Effector CD4-positive, alpha-beta T cell (primary cell): ENCODE results near the gene C14orf132.

Experiments used
- DNase-seq: peaks from one replicate; pipeline ENCODE4 v3.0.0-alpha.2; 2020

Gene C14orf132

DNA sequence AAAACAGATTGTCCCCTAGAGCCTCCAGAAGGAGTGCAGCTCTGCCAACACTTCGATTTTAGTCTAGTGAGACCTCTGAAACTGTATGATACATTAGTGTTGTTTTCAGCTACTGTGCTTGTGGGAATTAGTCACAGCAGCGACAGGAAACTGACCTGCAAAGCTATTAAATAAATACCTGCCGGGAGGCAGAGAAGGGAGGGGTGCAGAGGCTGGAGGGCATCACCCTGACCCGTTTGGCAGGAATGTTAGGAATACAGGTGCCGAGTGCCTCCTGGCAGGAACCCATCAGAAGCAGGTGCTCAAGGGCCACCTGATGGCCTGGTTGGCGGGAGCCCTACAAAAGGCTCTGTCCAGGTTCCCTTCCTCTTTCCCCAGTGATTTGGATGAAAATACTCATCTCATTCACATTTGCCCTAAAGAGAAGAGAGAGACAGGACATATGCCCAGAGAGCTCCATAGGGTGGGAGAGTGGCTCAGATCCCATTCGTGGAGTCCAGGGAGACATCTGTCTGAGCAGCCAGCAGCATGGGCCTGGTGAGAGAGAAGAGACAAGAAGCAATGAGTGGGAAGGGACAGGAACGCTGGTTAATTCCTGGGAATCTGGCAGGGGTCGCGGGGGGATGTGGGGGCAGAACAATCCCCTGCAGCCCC, 44.6 kb downstream of the C14orf132 start:
- DNase-seq = no peak

DNA sequence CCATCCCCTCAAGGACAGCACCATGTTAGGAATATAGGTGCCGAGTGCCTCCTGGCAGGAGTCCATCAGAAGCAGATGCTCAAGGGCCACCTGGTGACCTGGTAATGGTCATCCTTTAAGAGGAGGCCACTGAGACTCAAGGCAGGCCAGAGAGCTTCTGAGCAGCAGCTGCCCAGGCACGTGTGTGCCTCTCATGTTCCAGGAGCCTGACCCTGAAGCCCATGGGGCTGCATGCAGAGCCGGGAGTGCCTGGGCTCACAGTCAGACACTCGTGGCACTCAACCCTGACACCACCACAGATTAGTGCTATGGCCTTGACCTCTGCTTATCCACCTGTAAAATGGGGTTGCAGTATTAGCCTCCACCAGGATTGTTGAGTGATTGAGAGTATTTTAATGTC, 45.6 kb downstream of the C14orf132 start:
- DNase-seq = no peak

DNA sequence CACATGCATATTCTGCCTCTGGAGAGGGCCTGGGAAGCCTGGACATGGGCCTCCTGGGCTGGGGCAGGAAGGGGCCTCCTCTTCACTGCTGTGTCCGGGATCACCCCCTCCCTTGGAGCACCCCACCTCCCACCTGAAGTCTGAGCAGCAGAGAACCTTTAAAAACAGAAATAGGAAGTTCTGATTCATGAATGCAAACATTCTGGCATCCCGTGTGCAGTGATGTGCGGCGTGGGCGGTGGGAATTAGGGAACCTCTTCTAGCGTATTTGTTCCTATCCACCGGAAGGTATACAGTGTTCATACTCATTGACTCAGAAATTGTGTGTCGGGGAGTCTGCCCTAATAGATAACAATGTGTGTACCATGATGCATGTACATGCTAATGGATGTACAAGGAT, 46.2 kb downstream of the C14orf132 start:
- DNase-seq = no peak

DNA sequence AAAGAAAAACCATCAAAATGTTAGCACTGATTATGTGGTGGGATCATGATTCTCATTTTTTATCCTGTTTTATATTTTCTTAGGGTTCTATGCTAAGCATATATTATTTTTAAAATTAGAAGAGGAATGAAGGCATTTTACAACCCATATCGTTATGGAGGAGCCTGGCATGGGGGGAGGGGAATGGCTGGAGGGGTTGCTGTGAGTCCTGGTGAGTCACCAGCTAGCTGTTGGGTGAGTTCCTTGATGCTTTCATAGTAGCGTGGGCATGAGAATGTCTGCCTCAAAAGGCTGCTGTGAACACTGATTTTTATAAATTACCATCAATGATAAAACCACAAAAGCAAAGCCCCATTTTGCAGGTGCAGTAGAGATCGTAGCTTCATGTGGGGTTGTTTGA, 46.9 kb downstream of the C14orf132 start:
- DNase-seq = no peak

DNA sequence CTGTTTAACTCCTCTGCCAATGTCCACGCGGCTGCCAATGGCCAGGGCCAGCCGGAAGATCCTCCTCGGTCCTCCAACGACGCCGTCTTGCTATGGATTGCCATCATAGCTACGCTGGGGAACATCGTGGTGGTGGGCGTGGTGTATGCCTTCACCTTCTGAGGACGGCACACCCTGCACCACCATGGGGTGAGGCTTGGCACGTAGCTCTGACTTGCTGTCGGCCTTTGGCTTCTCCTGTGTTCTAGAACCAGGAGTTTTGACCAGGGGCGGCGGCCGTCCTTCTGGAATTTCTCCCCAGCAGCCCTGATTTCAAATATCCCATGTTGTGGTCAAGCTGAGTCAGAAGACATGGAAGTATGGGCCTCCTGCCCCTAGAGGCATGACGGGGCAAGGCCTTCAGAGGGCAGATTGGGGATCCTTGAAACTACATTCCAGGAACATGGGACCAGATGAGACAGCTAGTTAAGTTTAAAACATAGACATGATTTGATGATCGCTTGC, 47.5 kb downstream of the C14orf132 start:
- no peak for DNase-seq

DNA sequence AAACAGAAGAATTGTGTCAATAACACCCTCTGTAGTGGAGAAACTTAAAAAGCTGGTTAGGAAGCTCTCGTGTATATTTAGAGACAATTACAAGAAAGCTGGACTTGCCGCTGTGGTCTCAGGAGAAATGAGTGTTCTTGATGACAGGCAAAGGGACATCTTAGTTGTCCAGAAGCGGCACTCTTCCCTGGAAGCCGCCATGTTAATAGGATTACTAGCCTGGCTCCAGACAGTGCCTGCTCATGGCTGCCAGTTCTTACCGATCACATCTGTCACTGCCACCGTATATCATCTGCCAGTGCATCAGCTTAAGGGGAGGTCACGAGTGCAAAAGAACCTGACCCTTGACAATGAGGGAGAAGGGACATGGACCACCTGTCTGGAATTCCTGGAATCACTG, 48.9 kb downstream of the C14orf132 start:
- no peak for DNase-seq

DNA sequence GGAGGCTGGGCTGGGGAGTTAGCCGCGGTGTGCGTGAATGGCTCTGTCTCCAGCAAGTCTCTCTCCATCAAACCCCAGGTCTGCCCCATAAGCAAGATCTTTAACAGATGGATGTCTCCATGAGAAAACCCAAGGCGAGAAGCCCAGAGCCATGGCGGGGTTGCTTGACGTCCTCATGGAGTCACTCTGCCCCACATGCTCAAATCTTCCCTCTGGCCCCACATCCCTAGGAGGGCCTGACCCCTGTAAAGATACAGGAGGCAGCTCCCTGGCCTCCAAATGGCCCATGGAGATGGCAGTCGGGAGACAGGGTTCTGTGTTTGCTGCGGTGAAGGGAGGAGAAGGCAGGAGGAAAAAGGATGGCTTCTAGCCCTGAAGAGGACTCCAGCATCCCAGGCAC, 49.3 kb downstream of the C14orf132 start:
- no peak for DNase-seq

DNA sequence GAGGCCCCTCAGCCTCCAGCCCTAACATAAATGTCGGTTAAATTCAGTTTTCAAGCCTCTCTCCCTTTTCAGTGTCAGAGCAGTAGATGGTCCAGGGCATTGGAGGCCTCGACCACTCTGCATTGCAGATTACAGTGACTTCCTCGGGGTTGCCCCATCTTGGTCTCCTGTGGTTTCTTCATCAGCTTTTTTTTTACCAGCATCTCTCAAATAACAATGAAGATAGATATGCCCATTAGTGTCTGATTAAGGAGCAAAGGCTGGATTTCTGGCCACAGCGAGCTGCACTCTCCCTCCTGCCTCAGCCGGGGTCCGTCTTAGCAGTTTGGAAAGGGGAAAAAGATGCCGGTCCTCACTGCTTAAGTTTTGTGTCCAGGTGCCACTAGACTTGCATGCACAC, 49.7 kb downstream of the C14orf132 start:
- DNase-seq = no peak

DNA sequence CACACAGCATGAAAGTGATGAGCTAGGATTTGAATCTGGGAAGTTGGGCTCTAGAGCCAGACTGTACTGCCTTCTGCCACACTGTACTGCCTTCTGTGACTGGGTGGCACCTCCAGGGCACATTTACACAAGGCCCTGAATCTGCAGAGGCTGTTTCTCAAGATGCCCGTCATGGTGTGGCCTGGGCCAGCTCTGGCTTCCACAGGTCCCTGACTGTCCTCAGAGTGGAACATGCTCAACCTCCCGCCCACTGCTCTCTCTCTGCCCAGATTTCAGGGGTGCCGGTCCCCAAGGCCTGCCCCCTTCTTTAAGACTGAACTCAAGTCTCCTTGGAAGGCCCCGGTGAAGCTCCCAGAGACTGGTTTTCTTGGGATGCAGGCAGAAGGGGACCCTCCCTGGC, 50.2 kb downstream of the C14orf132 start:
- no peak for DNase-seq

DNA sequence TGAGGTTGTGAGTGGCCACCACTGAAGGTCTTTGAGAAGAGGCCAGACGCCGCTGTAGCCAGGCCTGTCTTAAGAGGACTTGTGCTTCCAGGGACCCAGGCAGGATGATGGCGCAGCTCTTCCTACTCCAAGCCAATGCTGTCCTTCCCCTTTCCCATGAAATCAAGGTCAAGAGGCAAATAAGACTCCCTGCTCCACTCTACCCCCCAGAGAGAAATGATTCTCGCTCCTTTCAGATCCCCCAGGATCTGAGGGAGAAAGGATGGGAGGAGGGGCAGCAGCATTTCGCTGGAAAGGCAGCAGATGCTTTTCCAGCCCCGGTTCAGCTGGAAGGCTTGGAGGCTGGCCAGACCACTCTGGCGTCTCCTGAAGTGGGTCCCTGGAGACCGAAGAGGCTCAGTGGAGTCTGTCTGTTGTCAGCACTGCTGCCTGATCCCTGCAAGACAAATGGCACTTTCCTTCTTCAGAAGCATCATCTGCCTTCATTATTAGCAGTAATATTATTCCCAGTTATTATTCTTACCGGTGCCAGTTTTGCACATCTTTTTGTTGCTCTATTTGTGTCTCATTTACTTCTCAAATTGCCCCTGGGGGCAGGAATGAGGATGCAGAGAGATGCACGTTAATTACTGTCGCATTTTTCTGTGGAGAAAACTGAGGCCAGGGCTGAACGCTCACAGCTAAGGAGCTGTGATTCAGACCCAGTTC, 51.4 kb downstream of the C14orf132 start:
- no peak for DNase-seq

DNA sequence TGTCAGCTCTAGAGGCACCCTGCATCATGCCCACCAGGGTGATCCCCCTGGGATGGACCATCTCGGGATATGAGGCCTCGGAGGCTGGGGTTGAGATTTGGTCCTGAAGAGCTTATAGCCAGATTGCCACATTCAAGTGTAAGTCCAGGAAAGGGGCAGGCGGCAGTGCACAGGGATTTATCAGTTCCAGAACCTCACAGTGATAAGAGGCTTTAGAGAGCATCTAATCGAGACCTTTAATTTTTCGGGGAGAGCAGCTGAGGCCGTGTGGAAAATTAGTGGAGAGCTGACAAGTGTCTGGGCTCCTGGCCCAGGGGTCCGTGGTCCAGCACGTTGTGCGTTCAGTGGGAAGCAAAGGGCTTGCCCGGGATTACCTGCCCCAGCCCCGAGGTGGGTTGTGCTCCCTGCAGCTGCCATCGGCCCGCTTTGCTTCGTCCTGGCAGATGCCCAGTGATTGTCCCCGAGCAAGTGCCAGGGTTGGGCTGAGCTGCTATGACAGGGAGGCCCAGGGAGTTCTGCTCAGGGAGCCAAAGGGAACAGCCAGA, 52.1 kb downstream of the C14orf132 start:
- no peak for DNase-seq

DNA sequence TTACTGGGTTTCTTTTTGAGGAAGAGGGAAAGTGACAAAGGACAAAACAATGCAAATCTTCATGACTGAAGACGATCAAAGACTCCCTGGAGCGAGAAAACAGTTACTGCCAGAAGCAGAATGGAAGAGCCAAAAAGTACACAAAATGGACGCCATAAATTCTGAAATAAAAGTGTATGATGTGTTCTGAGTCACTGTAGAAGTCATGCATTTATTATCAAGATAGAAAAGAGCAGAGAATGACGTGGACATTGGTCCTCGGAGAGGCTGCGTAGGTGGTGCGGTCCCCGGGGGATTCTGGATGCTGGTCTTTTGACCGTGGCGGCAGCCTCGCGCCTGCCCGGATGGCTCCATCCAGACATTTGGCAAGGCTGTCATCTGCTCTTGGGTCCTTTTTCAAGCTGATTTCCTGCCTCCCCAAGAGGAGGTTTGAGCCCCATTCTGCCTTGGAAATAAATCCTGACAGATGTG, 52.8 kb downstream of the C14orf132 start:
- no peak for DNase-seq

DNA sequence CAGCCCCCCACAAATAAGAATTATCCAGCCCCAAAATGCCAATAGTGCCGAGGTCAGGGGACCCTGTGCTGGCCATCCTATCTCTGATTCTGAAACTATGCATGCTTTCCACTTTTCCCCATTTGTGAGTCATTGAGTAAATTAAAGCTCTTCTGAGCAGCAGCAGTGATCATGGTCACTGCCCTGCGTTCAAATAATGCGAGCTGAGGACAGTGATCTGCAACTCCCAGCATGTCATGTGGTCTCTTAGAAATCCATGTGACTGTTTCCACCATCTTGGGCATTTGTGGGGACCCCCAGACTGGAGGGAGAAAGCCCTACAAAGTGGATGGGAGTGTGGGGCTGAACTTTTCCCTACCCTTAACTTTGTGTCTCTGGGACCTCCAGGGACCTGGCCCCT, 53.8 kb downstream of the C14orf132 start:
- no peak for DNase-seq

DNA sequence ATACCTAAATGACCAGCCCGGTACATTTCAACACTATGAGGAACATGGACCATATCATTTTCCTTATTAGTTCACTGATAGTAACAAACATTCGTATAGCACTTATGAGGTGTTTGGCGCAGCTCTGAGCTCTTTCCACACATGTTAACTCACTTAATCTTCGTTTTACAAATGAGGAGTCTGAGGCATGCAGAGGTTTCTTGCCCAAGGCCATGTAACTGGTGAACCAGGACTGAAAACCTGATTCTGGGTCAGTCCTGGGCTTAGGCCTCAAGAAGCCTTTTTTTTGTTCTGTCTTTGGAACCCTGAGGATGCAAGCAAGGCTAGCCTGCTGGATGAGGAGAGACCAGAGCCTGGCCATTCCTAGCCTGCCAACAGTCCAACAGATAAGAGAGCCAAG, 55.0 kb downstream of the C14orf132 start:
- DNase-seq = no peak

DNA sequence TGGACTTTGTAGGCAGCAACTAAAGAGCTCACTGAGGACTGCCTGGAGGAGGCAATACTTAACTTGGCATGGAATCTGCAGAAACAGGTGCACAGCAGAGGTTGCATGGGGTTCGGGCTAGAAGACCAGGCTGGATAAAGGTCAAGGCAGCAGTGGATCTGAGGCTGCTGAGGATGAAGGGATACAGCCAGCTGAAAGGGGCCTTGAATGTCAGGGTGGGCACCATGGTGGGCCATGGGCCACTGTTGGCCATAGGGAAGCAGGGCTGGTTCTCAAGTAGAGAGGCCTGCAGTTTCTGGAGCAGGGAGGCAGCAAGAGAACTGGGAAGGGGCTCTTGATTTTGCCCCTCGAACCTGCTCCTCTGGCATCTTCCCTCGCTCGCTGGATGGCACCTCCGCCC, 55.5 kb downstream of the C14orf132 start:
- DNase-seq = no peak

DNA sequence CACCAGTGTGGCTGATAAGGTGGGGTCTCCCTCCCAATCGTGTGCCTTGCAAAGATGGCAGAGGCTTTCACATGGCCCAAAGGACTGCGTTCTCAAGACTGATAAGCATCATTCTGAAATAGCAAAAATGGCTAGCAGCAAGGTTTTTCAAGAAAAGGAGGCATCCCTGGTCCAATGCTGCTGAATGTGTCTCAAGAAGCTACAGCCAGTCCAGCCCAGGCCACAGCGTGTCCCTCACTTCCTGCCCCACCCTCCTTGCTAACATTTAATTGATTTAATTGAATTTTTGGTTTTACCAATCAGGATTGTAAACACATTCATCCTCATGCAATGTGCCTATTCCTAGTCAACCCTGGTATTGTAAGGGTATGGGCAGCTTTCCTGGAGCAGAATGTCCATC, 55.9 kb downstream of the C14orf132 start:
- no peak for DNase-seq

DNA sequence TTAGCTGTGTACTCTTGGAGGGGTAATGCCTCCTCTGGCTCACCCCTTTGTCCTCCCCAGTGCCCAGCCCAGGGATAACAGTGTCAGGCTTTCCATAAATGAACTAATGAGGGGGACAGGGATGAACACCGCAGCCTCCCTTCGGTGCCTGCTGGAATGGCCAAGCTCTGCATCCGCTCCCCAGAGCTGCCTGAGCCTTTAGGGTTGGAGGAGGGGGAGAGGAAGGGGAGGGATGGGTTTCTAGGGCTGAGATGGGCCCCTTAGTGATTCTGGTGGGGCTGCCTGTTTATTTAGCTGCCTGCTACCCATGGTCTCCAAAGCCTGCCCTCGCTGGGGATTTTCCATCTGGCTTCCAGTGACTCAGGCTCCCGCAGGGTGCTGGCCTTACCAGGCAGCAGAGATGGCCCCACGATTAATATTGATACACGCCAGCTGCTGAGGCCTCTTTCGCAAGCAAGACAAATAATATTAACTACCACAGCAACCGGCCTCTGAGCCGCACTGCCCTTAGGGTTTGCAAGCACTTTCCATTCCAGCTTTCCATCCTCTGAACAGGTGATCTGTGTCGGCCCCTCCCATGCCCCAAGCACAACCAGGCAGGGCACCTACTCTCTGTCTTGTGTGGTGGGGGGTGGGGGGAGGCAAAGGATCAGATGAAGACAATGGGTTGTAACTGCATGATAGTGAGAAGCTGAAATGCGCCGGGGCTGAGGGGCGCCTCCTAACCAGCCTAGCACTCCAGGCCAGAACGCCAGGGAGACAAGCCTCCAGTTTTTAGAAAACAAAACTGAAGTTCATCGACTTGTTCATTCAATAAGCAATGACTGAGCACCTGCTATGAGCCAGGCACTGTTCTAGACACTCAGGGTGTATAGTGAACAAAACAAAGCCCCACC, 56.7 kb downstream of the C14orf132 start:
- no peak for DNase-seq

DNA sequence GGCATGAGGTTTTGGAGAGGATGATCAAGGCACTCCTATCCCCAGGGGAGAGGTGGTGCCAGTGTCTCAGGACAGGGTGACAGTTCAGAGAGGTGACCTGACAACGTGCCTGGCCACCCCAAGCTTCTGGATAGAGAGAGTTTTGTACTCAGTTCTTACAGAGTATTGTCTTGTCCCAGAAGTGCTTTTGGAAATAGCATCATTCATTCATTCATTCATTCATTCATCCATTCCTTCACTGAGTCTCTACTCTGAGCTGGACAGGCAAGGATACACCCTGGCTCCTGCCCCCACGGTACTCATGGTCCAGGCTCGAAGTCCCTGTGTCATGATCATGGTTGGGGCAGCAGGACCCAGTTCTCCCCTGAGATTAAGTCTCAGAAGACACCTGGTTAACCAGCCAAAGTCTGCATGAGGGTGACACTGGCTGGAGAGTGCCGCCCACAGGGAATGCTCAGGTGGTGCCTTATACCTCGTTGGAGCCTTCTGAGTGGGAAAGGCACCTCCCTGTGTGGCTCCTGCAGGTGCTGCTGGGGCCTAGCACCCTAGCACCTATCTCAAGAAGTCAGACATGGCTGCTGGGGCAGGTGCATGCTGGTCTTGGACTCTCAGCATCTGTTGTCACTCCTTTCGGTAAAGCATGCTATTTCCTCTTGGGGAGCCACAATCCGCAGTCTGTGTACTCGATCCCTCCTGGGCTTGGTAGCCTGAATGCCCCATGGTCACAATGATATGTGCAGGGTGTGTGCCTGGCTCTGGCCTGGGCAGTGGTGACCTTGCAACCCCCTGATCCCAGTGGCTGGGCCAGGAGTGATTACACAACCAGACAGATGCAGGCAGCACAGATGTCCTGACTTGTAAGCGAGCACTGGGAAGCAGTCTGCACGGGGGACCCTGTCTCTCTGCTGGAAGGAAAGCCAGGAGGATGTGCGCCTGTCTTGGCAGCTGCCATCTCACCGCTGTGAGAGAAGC, 57.8 kb downstream of the C14orf132 start:
- no peak for DNase-seq

DNA sequence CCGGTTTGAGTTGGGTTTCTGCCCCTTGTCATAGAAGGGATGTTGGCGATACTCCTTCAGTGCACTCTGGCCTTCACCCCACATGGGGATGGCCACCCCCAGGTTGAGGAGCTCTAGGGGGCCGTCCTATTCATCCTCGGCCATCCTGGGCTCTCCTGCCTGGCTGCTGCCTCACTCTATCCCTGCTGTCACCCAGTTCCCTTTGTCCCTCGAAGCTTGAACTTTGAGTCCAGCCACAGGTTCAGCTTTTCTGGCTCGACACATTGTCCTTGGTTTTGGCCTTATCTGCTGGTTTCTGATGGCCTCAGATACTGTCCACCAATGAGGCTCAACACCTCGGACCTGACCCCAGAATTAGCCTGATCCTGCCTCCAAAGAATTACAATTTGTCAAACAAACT, 58.6 kb downstream of the C14orf132 start:
- no peak for DNase-seq

DNA sequence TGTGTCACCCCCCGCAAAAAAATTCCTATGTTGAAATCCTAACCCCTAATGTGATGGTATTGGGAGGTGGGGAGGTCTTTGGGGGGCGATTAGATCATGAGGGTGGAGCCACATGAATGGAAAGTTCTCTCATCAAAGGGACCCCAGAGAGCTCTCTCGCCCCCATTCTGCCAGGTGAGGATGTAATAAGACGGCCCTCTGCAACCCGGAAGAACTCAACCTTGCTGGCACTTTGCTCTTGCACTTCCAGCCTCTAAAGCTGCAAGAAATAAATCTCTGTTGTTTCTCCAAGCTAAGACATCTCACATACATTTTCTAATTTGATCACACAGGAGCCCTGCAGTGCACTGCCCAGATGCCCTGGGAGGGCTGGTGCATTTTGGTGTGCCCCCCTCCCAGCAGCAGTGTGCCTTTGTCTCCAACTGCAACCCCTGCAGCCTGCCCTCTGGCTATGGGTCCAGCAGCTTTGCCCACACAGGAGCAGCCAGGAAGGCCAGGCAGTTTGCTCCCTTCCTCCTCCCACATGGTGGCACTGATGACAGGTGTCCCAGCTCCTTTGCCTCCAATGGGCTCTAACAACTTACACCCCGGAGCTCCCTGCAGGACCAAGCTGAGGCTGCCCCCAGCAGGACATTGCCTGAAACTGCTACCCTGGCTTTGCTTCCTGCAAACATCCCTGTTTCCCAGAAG, 59.3 kb downstream of the C14orf132 start:
- no peak for DNase-seq

DNA sequence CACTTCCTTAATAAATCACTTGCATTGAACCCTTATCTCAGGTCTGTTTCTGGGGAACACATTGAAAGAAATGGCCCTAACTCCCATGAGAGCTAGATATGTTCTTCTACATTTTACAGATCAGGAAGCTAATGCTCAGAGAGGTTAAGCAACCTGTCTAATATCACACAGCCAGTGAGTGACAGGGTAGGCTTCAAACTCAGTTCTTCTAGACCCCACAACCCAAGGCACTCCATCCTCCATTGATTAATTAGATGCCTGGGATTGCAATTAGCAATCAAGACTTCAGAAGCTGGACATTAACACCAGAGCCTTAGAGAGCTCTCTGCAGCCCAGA, 59.8 kb downstream of the C14orf132 start:
- DNase-seq = no peak
